Osteocyte (in vitro differentiated cells): Measurements from ENCODE around the gene NEAT1. TPM values are rescaled to one million over a fixed set of nuclear protein-coding genes. Genes with fewer than 3 reads are reported as not detected.
"Not testable (repeated sequence)": the region's sequence is repeated elsewhere in the genome, so short reads cannot be mapped to it uniquely, and the experiment has no call there.

Source experiments
- DNase-seq: peaks from one replicate; pipeline ENCODE4 v3.0.0; 2021; ENCODE audit warnings: mixed read lengths; ENCODE audit not compliant: unreplicated experiment; ENCODE audit errors: extremely low spot score
- H3K27ac Mint-ChIP-seq: one replicate; pipeline ENCODE4 v1.8.0; 2021; ENCODE audit warnings: mild to moderate bottlenecking, mixed read lengths; ENCODE audit not compliant: unreplicated experiment
- H3K27me3 Mint-ChIP-seq: one replicate; pipeline ENCODE4 v1.8.0; 2021; ENCODE audit warnings: mixed read lengths; ENCODE audit not compliant: unreplicated experiment
- H3K36me3 Mint-ChIP-seq: one replicate; pipeline ENCODE4 v1.8.0; 2021; ENCODE audit warnings: mixed read lengths; ENCODE audit not compliant: unreplicated experiment
- H3K4me1 Mint-ChIP-seq: one replicate; pipeline ENCODE4 v1.8.0; 2021; ENCODE audit warnings: mixed read lengths; ENCODE audit not compliant: unreplicated experiment
- H3K4me3 Mint-ChIP-seq: one replicate; pipeline ENCODE4 v1.8.0; 2021; ENCODE audit warnings: mild to moderate bottlenecking, moderate library complexity, mixed read lengths; ENCODE audit not compliant: unreplicated experiment
- H3K9me3 Mint-ChIP-seq: one replicate; pipeline ENCODE4 v1.8.0; 2021; ENCODE audit warnings: mixed read lengths; ENCODE audit not compliant: unreplicated experiment
- total RNA-seq: library from RNA; stranded (reverse); gene quantifications from 2 replicates; pipeline ENCODE4 v1.2.1, GENCODE V29; 2021
- TF ChIP-seq, protein P1 (sequence below): fragments of 200-600 bp; sonication (generic); IDR thresholded peaks from 2 replicates; pipeline ENCODE4 v1.5.0; 2021; ENCODE audit warnings: antibody characterized with exemption, mild to moderate bottlenecking, moderate library complexity

Gene NEAT1
- total RNA-seq, 1 donor from 2014 or later = 534 TPM

DNA sequence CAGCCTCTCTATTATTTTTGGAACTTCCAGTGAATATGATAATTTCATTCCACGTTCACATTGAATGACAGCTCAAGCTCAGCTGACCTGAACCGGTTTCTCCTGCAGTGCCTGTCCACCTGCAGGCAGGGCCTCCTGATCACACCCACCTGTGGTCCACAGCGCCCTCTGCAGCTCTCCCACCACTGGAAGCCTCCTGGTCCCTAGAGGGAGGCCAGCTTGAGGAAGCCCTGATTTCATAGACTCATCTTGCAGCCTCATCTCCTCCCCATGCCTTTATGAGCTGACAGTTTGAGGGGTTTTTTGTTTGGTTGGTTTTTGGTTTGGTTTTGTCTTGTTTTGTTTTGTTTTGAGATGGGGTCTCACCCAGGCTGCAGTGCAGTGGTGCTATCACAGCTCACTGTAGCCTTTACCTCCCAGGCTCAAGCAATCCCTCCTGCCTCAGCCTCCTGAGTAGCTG lies 46.3 kb downstream of the NEAT1 start:
- no peak overlapping the region for H3K27ac Mint-ChIP-seq
- TF ChIP-seq, protein P1, sequence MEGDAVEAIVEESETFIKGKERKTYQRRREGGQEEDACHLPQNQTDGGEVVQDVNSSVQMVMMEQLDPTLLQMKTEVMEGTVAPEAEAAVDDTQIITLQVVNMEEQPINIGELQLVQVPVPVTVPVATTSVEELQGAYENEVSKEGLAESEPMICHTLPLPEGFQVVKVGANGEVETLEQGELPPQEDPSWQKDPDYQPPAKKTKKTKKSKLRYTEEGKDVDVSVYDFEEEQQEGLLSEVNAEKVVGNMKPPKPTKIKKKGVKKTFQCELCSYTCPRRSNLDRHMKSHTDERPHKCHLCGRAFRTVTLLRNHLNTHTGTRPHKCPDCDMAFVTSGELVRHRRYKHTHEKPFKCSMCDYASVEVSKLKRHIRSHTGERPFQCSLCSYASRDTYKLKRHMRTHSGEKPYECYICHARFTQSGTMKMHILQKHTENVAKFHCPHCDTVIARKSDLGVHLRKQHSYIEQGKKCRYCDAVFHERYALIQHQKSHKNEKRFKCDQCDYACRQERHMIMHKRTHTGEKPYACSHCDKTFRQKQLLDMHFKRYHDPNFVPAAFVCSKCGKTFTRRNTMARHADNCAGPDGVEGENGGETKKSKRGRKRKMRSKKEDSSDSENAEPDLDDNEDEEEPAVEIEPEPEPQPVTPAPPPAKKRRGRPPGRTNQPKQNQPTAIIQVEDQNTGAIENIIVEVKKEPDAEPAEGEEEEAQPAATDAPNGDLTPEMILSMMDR = peak; percentile 51
- no peak for DNase-seq
- H3K36me3 Mint-ChIP-seq = no peaks in the 10 kb centered on the region
- no peaks in the 10 kb centered on the region for H3K27me3 Mint-ChIP-seq
- no peaks in the 10 kb centered on the region for H3K9me3 Mint-ChIP-seq
- H3K4me3 Mint-ChIP-seq = no peak overlapping the region
- H3K4me1 Mint-ChIP-seq = peaks cover 35% of the 10 kb centered on the region

DNA sequence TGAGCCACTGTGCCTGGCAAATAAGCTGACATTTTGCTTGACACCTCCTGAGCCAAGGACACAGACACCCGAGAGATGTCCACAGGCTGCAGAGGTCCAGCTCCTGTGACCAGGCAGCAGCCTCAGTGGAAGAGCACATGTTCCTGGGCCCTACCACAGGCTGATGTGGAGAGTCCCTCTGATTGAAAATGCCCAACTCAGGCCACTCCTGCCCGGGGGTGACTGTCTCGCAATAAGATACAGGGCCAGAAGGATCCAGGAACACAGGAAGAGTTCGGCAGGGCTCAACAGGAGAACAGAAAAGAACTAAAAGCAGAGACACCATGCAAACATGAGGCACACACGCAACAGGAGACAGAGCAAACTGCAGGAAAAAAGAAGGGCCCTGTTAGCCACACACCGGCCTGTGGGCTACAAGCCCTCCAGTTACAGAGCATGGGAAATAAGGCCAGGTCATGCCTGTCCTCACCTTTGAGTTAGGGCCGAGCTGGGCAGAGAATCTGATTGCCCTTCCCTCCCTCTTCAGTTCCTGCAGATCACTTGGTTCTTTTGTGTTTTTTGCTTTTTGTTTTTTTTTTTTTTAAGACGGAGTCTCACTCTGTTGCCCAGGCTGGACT lies 47.9 kb downstream of the NEAT1 start:
- TF ChIP-seq, protein P1 = no peak
- H3K4me1 Mint-ChIP-seq = peaks cover 35% of the 10 kb centered on the region
- no peak for DNase-seq
- no peaks in the 10 kb centered on the region for H3K27me3 Mint-ChIP-seq
- peak overlapping the region; percentile 95 for H3K27ac Mint-ChIP-seq
- H3K36me3 Mint-ChIP-seq = no peaks in the 10 kb centered on the region
- H3K4me3 Mint-ChIP-seq = no peak overlapping the region
- H3K9me3 Mint-ChIP-seq = no peaks in the 10 kb centered on the region

DNA sequence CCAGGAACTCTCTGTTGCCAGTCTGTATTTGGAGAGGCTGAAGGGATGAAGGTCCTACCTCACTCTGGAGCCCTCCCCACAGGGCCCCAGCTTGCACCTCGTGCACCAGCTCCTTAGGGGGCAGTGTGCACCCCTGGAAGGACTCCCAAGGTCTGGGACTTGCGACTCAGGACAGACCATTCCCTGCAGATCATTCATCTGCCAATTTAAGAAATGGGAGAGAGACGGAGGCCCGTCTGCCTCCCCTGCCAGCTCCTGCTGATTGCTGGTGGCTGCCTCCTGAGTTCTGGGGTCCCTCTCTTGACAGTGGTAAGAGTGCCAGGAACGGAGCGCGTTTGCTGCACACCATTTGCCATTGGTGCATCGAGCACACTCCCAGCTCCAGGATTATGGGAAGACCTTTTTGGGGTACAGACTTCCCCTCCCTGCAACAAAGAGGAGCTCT lies 48.9 kb downstream of the NEAT1 start:
- TF ChIP-seq, protein P1 = peak; percentile 53
- Mint-ChIP-seq H3K9me3 (no peaks in the 10 kb centered on the region), H3K27ac (peak overlapping the region; percentile 95), H3K4me3 (no peak overlapping the region), H3K4me1 (peaks cover 39% of the 10 kb centered on the region), H3K27me3 (no peaks in the 10 kb centered on the region), H3K36me3 (no peaks in the 10 kb centered on the region)
- no peak for DNase-seq

DNA sequence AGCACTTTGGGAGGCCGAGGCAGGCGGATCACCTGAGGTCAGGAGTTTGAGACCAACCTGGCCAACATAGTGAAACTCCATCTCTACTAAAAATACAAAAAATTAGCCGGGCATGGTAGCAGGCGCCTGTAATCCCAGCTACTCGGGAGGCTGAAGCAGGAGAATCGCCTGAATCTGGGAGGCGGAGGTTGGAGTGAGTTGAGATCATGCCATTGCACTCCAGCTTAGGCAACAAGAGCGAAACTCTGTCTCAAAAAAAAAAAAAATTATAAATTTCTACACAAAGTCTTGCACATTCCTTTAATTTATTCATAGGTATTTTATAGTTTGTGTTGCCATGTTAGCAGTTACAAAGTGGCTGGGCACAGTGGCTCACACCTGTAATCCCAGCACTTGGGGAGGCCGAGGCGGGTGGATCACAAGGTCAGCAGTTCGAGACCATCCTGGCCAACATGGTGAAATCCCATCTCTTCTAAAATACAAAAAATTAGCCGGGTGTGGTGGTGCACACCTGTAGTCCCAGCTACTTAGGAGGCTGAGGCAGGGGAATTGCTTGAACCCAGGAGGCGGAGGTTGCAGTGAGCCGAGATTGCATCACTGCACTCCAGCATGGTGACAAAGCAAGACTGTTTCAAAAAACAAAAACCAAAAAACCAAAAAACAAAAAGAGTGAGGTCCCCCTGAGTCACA lies 50.1 kb downstream of the NEAT1 start:
- not testable (repeated sequence) for H3K36me3 Mint-ChIP-seq, H3K9me3 Mint-ChIP-seq, H3K4me3 Mint-ChIP-seq, H3K27me3 Mint-ChIP-seq, DNase-seq
- peak overlapping the region; percentile 95 for H3K27ac Mint-ChIP-seq
- peaks cover 45% of the 10 kb centered on the region for H3K4me1 Mint-ChIP-seq

DNA sequence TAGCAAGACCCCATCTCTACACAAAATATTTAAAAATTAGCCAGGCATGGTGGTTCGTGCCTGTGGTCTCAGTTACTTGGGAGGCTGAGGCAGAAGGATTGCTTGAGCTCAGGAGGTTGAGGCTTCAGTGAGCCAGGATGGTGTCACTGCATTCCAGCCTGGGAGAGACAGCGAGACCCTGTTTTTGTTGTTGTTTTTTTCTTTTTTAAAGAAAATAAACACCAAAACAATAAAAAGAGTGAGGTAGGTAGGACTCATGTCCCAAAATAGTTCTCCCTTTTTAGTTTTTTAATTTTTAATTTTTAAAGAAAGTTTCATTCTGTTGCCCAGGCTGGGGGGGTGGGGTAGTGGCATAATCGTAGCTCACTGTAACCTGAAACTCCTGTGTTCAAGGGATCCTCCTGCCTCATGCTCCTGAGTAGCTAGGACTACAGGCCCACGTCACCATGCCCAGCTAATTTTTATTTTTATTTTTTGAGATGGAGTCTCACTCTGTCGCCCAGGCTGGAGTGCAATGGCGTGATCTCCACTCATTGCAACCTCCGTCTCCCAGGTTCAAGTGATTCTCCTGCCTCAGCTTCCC lies 50.8 kb downstream of the NEAT1 start:
- TF ChIP-seq, protein P1 = no peak
- peak overlapping the region; percentile 95 for H3K27ac Mint-ChIP-seq

More for the DNA sequence above, 50.8 kb downstream of the NEAT1 start:
- DNase-seq = no peak
- Mint-ChIP-seq H3K4me1 (peaks cover 45% of the 10 kb centered on the region), H3K4me3 (no peak overlapping the region), H3K36me3 (no peaks in the 10 kb centered on the region), H3K27me3 (no peaks in the 10 kb centered on the region), H3K9me3 (no peaks in the 10 kb centered on the region)
